MCF 10A (cell line): ENCODE results near the gene ADGB. TPM values are rescaled to one million over a fixed set of nuclear protein-coding genes. Genes with fewer than 3 reads are reported as not detected.

Source experiments
- Bru-seq: library from RNA; stranded (reverse); fragments of 400-500 nt; gene quantifications from one replicate; lab custom pipeline; 2021; lab: Mats Ljungman, UMichigan
- BruChase-seq, 2 experiments: library from RNA; stranded (reverse); fragments of 400-500 nt; gene quantifications; one replicate each; lab custom pipeline; 2021; lab: Mats Ljungman, UMichigan
- BruUV-seq: library from RNA; stranded (reverse); fragments of 400-500 nt; replicated peaks from 2 replicates; lab custom pipeline; 2021; lab: Mats Ljungman, UMichigan
- CTCF ChIA-PET: fragments of 300-600 bp; sonication (Branson Sonifier 250); formaldehyde crosslinking; extraction: SDS; loops from one replicate; lab custom pipeline; 2021; ENCODE audit warnings: antibody characterized with exemption, inconsistent platforms; lab: Yijun Ruan, JAX
- POLR2A ChIA-PET: fragments of 300-600, 350-650 bp; sonication (Branson Sonifier 250); formaldehyde crosslinking; extraction: SDS; loops from one replicate; lab custom pipeline; 2020; ENCODE audit warnings: antibody characterized with exemption, inconsistent platforms; lab: Yijun Ruan, JAX
- DNase-seq: peaks from one replicate; pipeline ENCODE4 v3.0.0-alpha.2; 2018; ENCODE audit not compliant: unreplicated experiment
- H3K27ac Mint-ChIP-seq: one replicate; pipeline ENCODE4 v1.8.0; 2022; ENCODE audit warnings: mild to moderate bottlenecking, low read depth, mixed read lengths; ENCODE audit not compliant: unreplicated experiment
- H3K27me3 Mint-ChIP-seq: one replicate; pipeline ENCODE4 v1.8.0; 2022; ENCODE audit warnings: mixed read lengths; ENCODE audit not compliant: insufficient read depth, unreplicated experiment
- H3K36me3 Mint-ChIP-seq: one replicate; pipeline ENCODE4 v1.8.0; 2022; ENCODE audit warnings: mild to moderate bottlenecking, moderate library complexity, mixed read lengths; ENCODE audit not compliant: insufficient read depth, unreplicated experiment
- H3K4me1 Mint-ChIP-seq: one replicate; pipeline ENCODE4 v1.8.0; 2022; ENCODE audit warnings: mixed read lengths; ENCODE audit not compliant: insufficient read depth, unreplicated experiment
- H3K4me3 Mint-ChIP-seq: one replicate; pipeline ENCODE4 v1.8.0; 2022; ENCODE audit warnings: mild to moderate bottlenecking, moderate library complexity, mixed read lengths; ENCODE audit not compliant: unreplicated experiment
- H3K9me3 Mint-ChIP-seq: one replicate; pipeline ENCODE4 v1.8.0; 2022; ENCODE audit warnings: mixed read lengths; ENCODE audit not compliant: unreplicated experiment
- CTCF ChIP-seq: fragments of 200-600 bp; IDR thresholded peaks from one replicate; pipeline ENCODE4 v1.8.0; 2022; ENCODE audit warnings: antibody characterized with exemption, mild to moderate bottlenecking; ENCODE audit not compliant: unreplicated experiment
- intact Hi-C: fragments of 100-400 bp; cut with micrococcal nuclease; formaldehyde crosslinking; loops from 2 replicates; pipeline ENCODE4 v1.14.1; 2022
- long read RNA-seq: library from polyadenylated mRNA; stranded (forward); transcript quantifications from one replicate; pipeline ENCODE4 v2.0.0, GENCODE V29; 2022
- total RNA-seq: library from RNA; stranded (reverse); gene quantifications from 2 replicates; pipeline ENCODE4 v1.2.3, GENCODE V29; 2022

Gene ADGB
- total RNA-seq (not detected in 2 replicates), Bru-seq, nascent RNA (percentile 3 among the genes with signal in this experiment), BruChase-seq, experiment 1, labeled RNA remaining after a 6-hour chase (percentile 1 among the genes with signal in this experiment), BruChase-seq, experiment 2, labeled RNA remaining after a 2-hour chase (percentile 8 among the genes with signal in this experiment)
- long read RNA-seq: 0 reads

- Mint-ChIP-seq H3K27ac (no peak within 1 kb of the TSS), H3K4me1 (peaks cover 5% of the 10 kb centered on the region), H3K27me3 (peaks cover 34% of the 10 kb centered on the region), H3K4me3 (peak within 1 kb of the TSS; percentile 53), H3K36me3 (peaks cover 6% of the 10 kb centered on the region), H3K9me3 (no peaks in the 10 kb centered on the region)
- ChIA-PET POLR2A (no interaction called here), CTCF (no interaction called here)
- no peak for DNase-seq
- no peak for TF ChIP-seq CTCF
- BruUV-seq: no TSS peak
- intact Hi-C loops: no loop called here
Observed at GRCh38 chr6:146598772-146599405, at the start of gene ADGB. Gene ADGB, plus strand, starts transcription at chr6:146598972. Its CDS starts 69 bp downstream, at chr6:146599041.

- no peaks in the 10 kb centered on the region for H3K27me3 Mint-ChIP-seq
- no peaks in the 10 kb centered on the region for H3K9me3 Mint-ChIP-seq
- ChIA-PET POLR2A (interaction anchor here (0.5 to 1.3 kb wide), 4 partner anchors 10 to 814 kb away, joined by 3 to 5 read pairs (median 4); no protein-coding TSS in a partner anchor), CTCF (interaction anchor here (0.7 to 1.1 kb wide), 2 partner anchors 46 to 149 kb away, joined by 3 read pairs; no protein-coding TSS in a partner anchor)
- intact Hi-C loops: no loop called here
- H3K4me1 Mint-ChIP-seq: peaks cover 21% of the 10 kb centered on the region
- peak overlapping the region; percentile 29 for H3K27ac Mint-ChIP-seq
- peaks cover 39% of the 10 kb centered on the region for H3K36me3 Mint-ChIP-seq
- no peak for TF ChIP-seq CTCF
- no TSS peak for BruUV-seq
- H3K4me3 Mint-ChIP-seq: no peak overlapping the region
- DNase-seq: peak; percentile 38
Observed at GRCh38 chr6:146550911-146551310, 47.9 kb upstream of the ADGB start.

- peak overlapping the region; percentile 29 for H3K27ac Mint-ChIP-seq
- no peaks in the 10 kb centered on the region for H3K9me3 Mint-ChIP-seq
- H3K4me1 Mint-ChIP-seq: peaks cover 21% of the 10 kb centered on the region
- BruUV-seq: no TSS peak
- TF ChIP-seq CTCF: no peak
- no peaks in the 10 kb centered on the region for H3K27me3 Mint-ChIP-seq
- peaks cover 39% of the 10 kb centered on the region for H3K36me3 Mint-ChIP-seq
- intact Hi-C loops: no loop called here
- no peak for DNase-seq
- ChIA-PET POLR2A (interaction anchor here (1.3 kb wide), 1 partner anchor 16 kb away, joined by 4 read pairs; no protein-coding TSS in a partner anchor), CTCF (interaction anchor here (0.6 to 0.7 kb wide), 2 partner anchors 46 to 127 kb away, joined by 3 read pairs; no protein-coding TSS in a partner anchor)
- no peak overlapping the region for H3K4me3 Mint-ChIP-seq
Observed at GRCh38 chr6:146551545-146551944, 47.2 kb upstream of the ADGB start.
